OCI-LY7 (cell line): Measurements from ENCODE around the gene TALDO1. TPM values are rescaled to one million over a fixed set of nuclear protein-coding genes. Genes with fewer than 3 reads are reported as not detected.

Experiments used
- BruUV-seq: library from RNA; stranded (reverse); fragments of 400-500 nt; replicated peaks from 2 replicates; lab custom pipeline; 2021; lab: Mats Ljungman, UMichigan
- CTCF ChIA-PET: fragments of 300-600 bp; sonication (Branson Sonifier 250); formaldehyde crosslinking; loops from one replicate; lab custom pipeline; 2022; ENCODE audit warnings: antibody characterized with exemption; ENCODE audit not compliant: unreplicated experiment; lab: Charles Lee
- POLR2A ChIA-PET: fragments of 300-600 bp; sonication (Branson Sonifier 250); formaldehyde crosslinking; loops from one replicate; lab custom pipeline; 2022; ENCODE audit warnings: antibody characterized with exemption; lab: Charles Lee
- DNase-seq: peaks from one replicate; pipeline ENCODE4 v3.0.0-alpha.2; 2015; ENCODE audit warnings: low spot score
- H2AFZ ChIP-seq: fragments of 200-600 bp; sonication (generic), shearing (Covaris generic); 2 replicates; pipeline ENCODE4 v1.6.1; 2014; ENCODE audit warnings: mild to moderate bottlenecking, antibody characterized with exemption, low read length, moderate library complexity
- H3K27ac ChIP-seq: fragments of 200-600 bp; sonication (generic); 2 replicates; pipeline ENCODE4 v1.5.1; 2014; ENCODE audit warnings: mixed run types, low read depth, mild to moderate bottlenecking, moderate library complexity, low read length, inconsistent platforms; ENCODE audit not compliant: poor library complexity, severe bottlenecking
- H3K36me3 ChIP-seq: fragments of 200-600 bp; sonication (generic); 2 replicates; pipeline ENCODE4 v1.6.1; 2014; ENCODE audit warnings: mild to moderate bottlenecking, antibody characterized with exemption, low read length, moderate library complexity, mixed read lengths; ENCODE audit not compliant: insufficient read depth
- H3K4me1 ChIP-seq: fragments of 200-600 bp; sonication (generic); 2 replicates; pipeline ENCODE4 v1.5.1; 2014; ENCODE audit warnings: mild to moderate bottlenecking, low read length; ENCODE audit not compliant: insufficient read depth, poor library complexity, severe bottlenecking
- H3K4me2 ChIP-seq: fragments of 200-600 bp; sonication (generic); 2 replicates; pipeline ENCODE4 v1.6.1; 2014; ENCODE audit warnings: mild to moderate bottlenecking, low read length
- H3K4me3 ChIP-seq: fragments of 200-600 bp; sonication (generic); 2 replicates; pipeline ENCODE4 v1.5.1; 2014; ENCODE audit warnings: mild to moderate bottlenecking, low read depth, low read length; ENCODE audit not compliant: poor library complexity, severe bottlenecking
- H3K79me2 ChIP-seq: fragments of 200-600 bp; sonication (generic); 2 replicates; pipeline ENCODE4 v1.6.1; 2016; ENCODE audit warnings: low read depth, mild to moderate bottlenecking, low read length, moderate library complexity, mixed read lengths; ENCODE audit not compliant: insufficient read depth
- H3K9me2 ChIP-seq: fragments of 200-600 bp; sonication (generic); 2 replicates; pipeline ENCODE4 v1.6.1; 2016; ENCODE audit warnings: mild to moderate bottlenecking, low read length, mixed read lengths; ENCODE audit not compliant: insufficient read depth
- H3K9me3 ChIP-seq: fragments of 200-600 bp; sonication (generic); 2 replicates; pipeline ENCODE4 v1.6.1; 2014; ENCODE audit warnings: mild to moderate bottlenecking, mixed run types, low read length, mixed read lengths
- H4K20me1 ChIP-seq: fragments of 200-600 bp; sonication (generic); 2 replicates; pipeline ENCODE4 v1.6.1; 2014; ENCODE audit warnings: mild to moderate bottlenecking, antibody characterized with exemption, low read length, moderate library complexity, mixed read lengths; ENCODE audit not compliant: insufficient read depth
- EZH2phosphoT487 ChIP-seq: fragments of 200-600 bp; sonication (generic); IDR thresholded peaks from 2 replicates; pipeline ENCODE4 v1.6.1; 2018; ENCODE audit warnings: low read depth, borderline replicate concordance, mild to moderate bottlenecking, mixed run types, antibody characterized with exemption, low read length, moderate library complexity, mixed read lengths
- intact Hi-C: fragments of 100-400 bp; cut with micrococcal nuclease; formaldehyde crosslinking; loops from one replicate; pipeline ENCODE4 v1.10.0; 2022; ENCODE audit not compliant: unreplicated experiment
- total RNA-seq, 2 experiments: library from RNA; depleted of rRNA in 1 of 2; stranded (reverse); fragments of >200 nt in 1 of 2; shearing (Covaris generic) in 1 of 2; gene quantifications; 2 replicates each; pipeline ENCODE4 v1.2.3, GENCODE V29; 2014 to 2022
- TF ChIP-seq, protein P1 (sequence below): fragments of 200-600 bp; sonication (generic); conservative IDR thresholded peaks from 2 replicates; pipeline ENCODE4 v1.5.1; 2014; ENCODE audit warnings: mild to moderate bottlenecking, antibody characterized with exemption, low read length, moderate library complexity, mixed read lengths

Gene TALDO1
- total RNA-seq, 2 experiments from 2014 or later = 172 to 226 TPM

DNA sequence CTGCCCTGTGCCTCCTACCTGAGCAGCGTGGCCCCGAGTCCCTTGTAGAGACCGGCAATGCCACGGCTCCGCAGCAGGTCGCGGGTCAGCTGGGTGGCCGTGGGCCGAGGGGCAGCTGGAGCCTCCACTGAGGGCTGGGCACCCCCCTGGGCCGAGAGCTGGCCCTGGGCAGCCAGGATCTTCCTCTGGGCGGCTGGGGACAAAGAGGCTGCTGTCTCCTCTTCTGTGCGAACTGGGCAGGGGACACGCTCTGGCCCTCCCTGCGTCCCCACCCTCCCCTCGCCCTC, 45.2 kb downstream of the TALDO1 start:
- Histone ChIP-seq H3K4me3 (no peak overlapping the region), H4K20me1 (no peaks in the 10 kb centered on the region), H3K79me2 (peaks cover 22% of the 10 kb centered on the region), H3K4me1 (peaks cover 41% of the 10 kb centered on the region), H3K9me3 (no peaks in the 10 kb centered on the region), H3K27ac (no peak overlapping the region), H3K36me3 (peaks cover 28% of the 10 kb centered on the region; the same call in 1 of the 2 replicates), H2AFZ (no peak overlapping the region), H3K9me2 (no peaks in the 10 kb centered on the region), H3K4me2 (no peak overlapping the region)
- POLR2A ChIA-PET = no interaction called here
- TF ChIP-seq, protein P1, sequence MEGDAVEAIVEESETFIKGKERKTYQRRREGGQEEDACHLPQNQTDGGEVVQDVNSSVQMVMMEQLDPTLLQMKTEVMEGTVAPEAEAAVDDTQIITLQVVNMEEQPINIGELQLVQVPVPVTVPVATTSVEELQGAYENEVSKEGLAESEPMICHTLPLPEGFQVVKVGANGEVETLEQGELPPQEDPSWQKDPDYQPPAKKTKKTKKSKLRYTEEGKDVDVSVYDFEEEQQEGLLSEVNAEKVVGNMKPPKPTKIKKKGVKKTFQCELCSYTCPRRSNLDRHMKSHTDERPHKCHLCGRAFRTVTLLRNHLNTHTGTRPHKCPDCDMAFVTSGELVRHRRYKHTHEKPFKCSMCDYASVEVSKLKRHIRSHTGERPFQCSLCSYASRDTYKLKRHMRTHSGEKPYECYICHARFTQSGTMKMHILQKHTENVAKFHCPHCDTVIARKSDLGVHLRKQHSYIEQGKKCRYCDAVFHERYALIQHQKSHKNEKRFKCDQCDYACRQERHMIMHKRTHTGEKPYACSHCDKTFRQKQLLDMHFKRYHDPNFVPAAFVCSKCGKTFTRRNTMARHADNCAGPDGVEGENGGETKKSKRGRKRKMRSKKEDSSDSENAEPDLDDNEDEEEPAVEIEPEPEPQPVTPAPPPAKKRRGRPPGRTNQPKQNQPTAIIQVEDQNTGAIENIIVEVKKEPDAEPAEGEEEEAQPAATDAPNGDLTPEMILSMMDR = no peak
- CTCF ChIA-PET = no interaction called here
- no TSS peak for BruUV-seq
- intact Hi-C loops = no loop called here
- no peak for DNase-seq

DNA sequence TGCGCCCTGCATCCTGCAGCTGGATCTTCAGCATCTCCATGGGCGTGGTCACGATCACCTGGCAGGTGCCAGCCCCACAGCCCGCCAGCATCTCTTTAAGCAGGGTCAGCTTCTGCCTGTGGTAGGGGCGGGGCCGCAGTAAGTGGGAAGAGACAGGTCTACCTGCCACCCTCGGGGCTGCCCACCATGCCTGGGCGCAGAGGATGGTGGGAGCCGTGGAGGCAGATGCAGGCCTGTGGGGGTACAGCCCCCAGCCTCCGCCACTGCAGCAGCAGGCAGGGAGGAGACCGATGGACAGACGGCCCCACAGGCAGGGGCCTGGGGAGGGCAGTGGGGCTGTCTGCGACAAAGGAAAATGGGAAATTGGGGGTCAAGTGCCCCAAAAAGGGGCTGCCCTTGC, 45.6 kb downstream of the TALDO1 start:
- intact Hi-C loops = no loop called here
- H3K4me1 ChIP-seq = peaks cover 37% of the 10 kb centered on the region
- H3K4me3 ChIP-seq = no peak overlapping the region
- H3K27ac ChIP-seq = no peak overlapping the region
- no peak overlapping the region for H2AFZ ChIP-seq
- no peaks in the 10 kb centered on the region for H3K9me2 ChIP-seq
- no peak for TF ChIP-seq EZH2phosphoT487
- TF ChIP-seq, protein P1 = no peak
- peaks cover 24% of the 10 kb centered on the region; the same call in 1 of the 2 replicates for H3K36me3 ChIP-seq
- no peak for DNase-seq
- no peaks in the 10 kb centered on the region for H3K9me3 ChIP-seq
- H4K20me1 ChIP-seq = no peaks in the 10 kb centered on the region
- POLR2A ChIA-PET = no interaction called here
- CTCF ChIA-PET = no interaction called here
- H3K4me2 ChIP-seq = no peak overlapping the region
- BruUV-seq = no TSS peak
- peaks cover 22% of the 10 kb centered on the region for H3K79me2 ChIP-seq

DNA sequence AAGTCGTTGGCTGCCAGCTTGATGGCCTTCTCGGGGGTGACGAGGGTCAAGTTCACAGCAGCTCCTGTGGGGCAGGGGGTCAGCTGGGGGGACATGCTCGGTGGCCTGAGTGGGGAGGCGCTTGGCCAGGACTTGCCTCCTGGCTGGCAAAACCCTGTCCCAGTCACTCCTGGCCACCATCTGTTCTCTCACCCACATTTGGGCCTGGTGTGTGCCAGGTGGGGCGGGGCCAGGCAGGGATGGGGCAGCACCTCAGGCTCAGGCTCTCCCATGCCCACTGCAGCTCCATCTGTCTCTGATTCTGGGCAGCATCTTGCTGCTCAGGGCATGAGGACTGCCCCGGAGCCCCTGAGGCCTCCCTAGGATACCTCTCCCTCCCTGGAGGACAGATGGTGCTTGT, 46.3 kb downstream of the TALDO1 start:
- Histone ChIP-seq H3K9me3 (no peaks in the 10 kb centered on the region), H4K20me1 (no peaks in the 10 kb centered on the region), H3K4me1 (peaks cover 34% of the 10 kb centered on the region), H2AFZ (no peak overlapping the region), H3K27ac (no peak overlapping the region), H3K79me2 (peaks cover 20% of the 10 kb centered on the region), H3K9me2 (no peaks in the 10 kb centered on the region), H3K4me2 (no peak overlapping the region), H3K4me3 (no peak overlapping the region), H3K36me3 (peaks cover 21% of the 10 kb centered on the region; the same call in 1 of the 2 replicates)
- CTCF ChIA-PET = no interaction called here
- intact Hi-C loops = no loop called here
- POLR2A ChIA-PET = no interaction called here
- no peak for DNase-seq
- TF ChIP-seq EZH2phosphoT487 = no peak
- TF ChIP-seq, protein P1 = no peak
- no TSS peak for BruUV-seq
